GM12878 (cell line): ENCODE measurements around the gene CLDN14. TPM values are rescaled to one million over a fixed set of nuclear protein-coding genes. Genes with fewer than 3 reads are reported as not detected.

Experiments
- BCLAF1 ChIP-seq: fragments of 450-650 bp; IDR thresholded peaks from 2 replicates; pipeline ENCODE4 v1.6.1; 2017; ENCODE audit warnings: antibody characterized with exemption, mild to moderate bottlenecking, moderate library complexity
- BHLHE40 ChIP-seq, 2 experiments: fragments of 450-650 bp in 1 of 2; IDR thresholded peaks; 2 replicates each; pipeline ENCODE4 v1.6.1; 2011 to 2017; ENCODE audit warnings: low read depth in 2 of 2, borderline replicate concordance in 1 of 2, improper control_type of control experiment in 1 of 2, low read length in 1 of 2, mild to moderate bottlenecking in 1 of 2
- DPF2 ChIP-seq: fragments of 450-650 bp; IDR thresholded peaks from 2 replicates; pipeline ENCODE4 v1.6.1; 2017; ENCODE audit warnings: mild to moderate bottlenecking
- NBN ChIP-seq: fragments of 450-650 bp; IDR thresholded peaks from 2 replicates; pipeline ENCODE4 v1.6.1; 2016
- PBX3 ChIP-seq: IDR thresholded peaks from 2 replicates; pipeline ENCODE4 v1.6.1; 2011; ENCODE audit warnings: mild to moderate bottlenecking, low read depth, low read length, moderate library complexity; ENCODE audit not compliant: insufficient replicate concordance
- PML ChIP-seq: IDR thresholded peaks from 2 replicates; pipeline ENCODE4 v1.6.1; 2012; ENCODE audit warnings: low read length, inconsistent platforms
- POLR2A ChIP-seq: IDR thresholded peaks from 2 replicates; pipeline ENCODE4 v1.6.1; 2011; ENCODE audit warnings: low read depth, mild to moderate bottlenecking, low read length
- RAD21 ChIP-seq: IDR thresholded peaks from 2 replicates; pipeline ENCODE4 v1.6.1; 2011; ENCODE audit warnings: mild to moderate bottlenecking, low read depth, low read length, moderate library complexity; ENCODE audit not compliant: insufficient read depth
- SMARCA5 ChIP-seq: fragments of 450-650 bp; IDR thresholded peaks from 2 replicates; pipeline ENCODE4 v1.6.1; 2017; ENCODE audit warnings: mild to moderate bottlenecking
- SREBF2 ChIP-seq: IDR thresholded peaks from 2 replicates; pipeline ENCODE4 v1.6.1; 2012; ENCODE audit warnings: mild to moderate bottlenecking, low read length
- ZNF207 ChIP-seq: fragments of 450-650 bp; IDR thresholded peaks from 2 replicates; pipeline ENCODE4 v1.6.1; 2014; ENCODE audit warnings: antibody characterized with exemption, mild to moderate bottlenecking, borderline replicate concordance
- polyA plus RNA-seq, 11 experiments: library from polyadenylated mRNA; depleted of rRNA in 4 of 11; unstranded in 6 of 11; stranded (reverse) in 5 of 11; fragments of >200 nt; fragmentation: Nextera tagmentation in 4 of 11; fragmentation: Illumina TruSeq in 1 of 11; extraction: Ambion mirVana in 4 of 11; extraction: Trizol in 1 of 11; gene quantifications; 1 replicate in 1 of 11; 2 replicates in 10 of 11; pipeline versions ENCODE4 v1.2.1 to v1.2.3, GENCODE V29; 2011 to 2016; ENCODE audit warnings: inconsistent platforms in 2 of 11, missing spikeins in 2 of 11, low read depth in 1 of 11
- total RNA-seq, 4 experiments: library from RNA; depleted of rRNA in 3 of 4; stranded (reverse); fragments of >200 nt in 3 of 4; fragmentation: Illumina TruSeq in 1 of 4; extraction: Trizol in 1 of 4; gene quantifications; 2 replicates each; pipeline versions ENCODE4 v1.2.1 to v1.2.3, GENCODE V29; 2013 to 2021
- TF ChIP-seq, protein P1 (sequence below): fragments of 450-650 bp; formaldehyde crosslinking; IDR thresholded peaks from 2 replicates; pipeline ENCODE4 v1.5.0; 2022; ENCODE audit warnings: mild to moderate bottlenecking, missing genetic modification characterization
- TF ChIP-seq, protein P2 (sequence below): fragments of 150-350 bp; IDR thresholded peaks from 2 replicates; pipeline ENCODE4 v1.6.1; 2016; ENCODE audit warnings: low read depth, low read length
- TF ChIP-seq, protein P3 (sequence below): IDR thresholded peaks from 2 replicates; pipeline ENCODE4 v1.6.1; 2011; ENCODE audit warnings: low read depth, mild to moderate bottlenecking, low read length, moderate library complexity, borderline replicate concordance; ENCODE audit errors: extremely low read depth
- TF ChIP-seq, protein P4 (sequence below), 3 experiments: IDR thresholded peaks in 2 of 3; conservative IDR thresholded peaks in 1 of 3; 2 replicates each; pipeline ENCODE4 v1.5.1; 2011; ENCODE audit warnings: low read depth in 3 of 3, low read length in 3 of 3, mild to moderate bottlenecking in 3 of 3, control low read depth in 2 of 3, moderate library complexity in 2 of 3, inconsistent platforms in 1 of 3, mixed read lengths in 1 of 3; ENCODE audit not compliant: control insufficient read depth in 2 of 3, insufficient read depth in 1 of 3; ENCODE audit errors: extremely low read depth in 1 of 3

The CLDN14 gene
- total and polyA plus RNA-seq, 10 of the 15 experiments (the other 5 are each of a cell fraction or from before 2014, with no cell fraction given), result 0.90 to 19.4 (median 6.6) TPM

GRCh38 chr21:36422279-36423098 lies 57.4 kb downstream of the CLDN14 start (continued):
- TF ChIP-seq, protein P1, sequence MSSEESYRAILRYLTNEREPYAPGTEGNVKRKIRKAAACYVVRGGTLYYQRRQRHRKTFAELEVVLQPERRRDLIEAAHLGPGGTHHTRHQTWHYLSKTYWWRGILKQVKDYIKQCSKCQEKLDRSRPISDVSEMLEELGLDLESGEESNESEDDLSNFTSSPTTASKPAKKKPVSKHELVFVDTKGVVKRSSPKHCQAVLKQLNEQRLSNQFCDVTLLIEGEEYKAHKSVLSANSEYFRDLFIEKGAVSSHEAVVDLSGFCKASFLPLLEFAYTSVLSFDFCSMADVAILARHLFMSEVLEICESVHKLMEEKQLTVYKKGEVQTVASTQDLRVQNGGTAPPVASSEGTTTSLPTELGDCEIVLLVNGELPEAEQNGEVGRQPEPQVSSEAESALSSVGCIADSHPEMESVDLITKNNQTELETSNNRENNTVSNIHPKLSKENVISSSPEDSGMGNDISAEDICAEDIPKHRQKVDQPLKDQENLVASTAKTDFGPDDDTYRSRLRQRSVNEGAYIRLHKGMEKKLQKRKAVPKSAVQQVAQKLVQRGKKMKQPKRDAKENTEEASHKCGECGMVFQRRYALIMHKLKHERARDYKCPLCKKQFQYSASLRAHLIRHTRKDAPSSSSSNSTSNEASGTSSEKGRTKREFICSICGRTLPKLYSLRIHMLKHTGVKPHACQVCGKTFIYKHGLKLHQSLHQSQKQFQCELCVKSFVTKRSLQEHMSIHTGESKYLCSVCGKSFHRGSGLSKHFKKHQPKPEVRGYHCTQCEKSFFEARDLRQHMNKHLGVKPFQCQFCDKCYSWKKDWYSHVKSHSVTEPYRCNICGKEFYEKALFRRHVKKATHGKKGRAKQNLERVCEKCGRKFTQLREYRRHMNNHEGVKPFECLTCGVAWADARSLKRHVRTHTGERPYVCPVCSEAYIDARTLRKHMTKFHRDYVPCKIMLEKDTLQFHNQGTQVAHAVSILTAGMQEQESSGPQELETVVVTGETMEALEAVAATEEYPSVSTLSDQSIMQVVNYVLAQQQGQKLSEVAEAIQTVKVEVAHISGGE (CRISPR knock-in tag), result no peak
- no peak for TF ChIP-seq DPF2
- TF ChIP-seq ZNF207, result peak; percentile 29; the same call in 1 of the 2 replicates
- TF ChIP-seq SREBF2, result no peak
- no peak for TF ChIP-seq SMARCA5
- no peak for TF ChIP-seq NBN
- peak; percentile 64 for TF ChIP-seq RAD21
- no peak for TF ChIP-seq PBX3
- TF ChIP-seq, protein P2, sequence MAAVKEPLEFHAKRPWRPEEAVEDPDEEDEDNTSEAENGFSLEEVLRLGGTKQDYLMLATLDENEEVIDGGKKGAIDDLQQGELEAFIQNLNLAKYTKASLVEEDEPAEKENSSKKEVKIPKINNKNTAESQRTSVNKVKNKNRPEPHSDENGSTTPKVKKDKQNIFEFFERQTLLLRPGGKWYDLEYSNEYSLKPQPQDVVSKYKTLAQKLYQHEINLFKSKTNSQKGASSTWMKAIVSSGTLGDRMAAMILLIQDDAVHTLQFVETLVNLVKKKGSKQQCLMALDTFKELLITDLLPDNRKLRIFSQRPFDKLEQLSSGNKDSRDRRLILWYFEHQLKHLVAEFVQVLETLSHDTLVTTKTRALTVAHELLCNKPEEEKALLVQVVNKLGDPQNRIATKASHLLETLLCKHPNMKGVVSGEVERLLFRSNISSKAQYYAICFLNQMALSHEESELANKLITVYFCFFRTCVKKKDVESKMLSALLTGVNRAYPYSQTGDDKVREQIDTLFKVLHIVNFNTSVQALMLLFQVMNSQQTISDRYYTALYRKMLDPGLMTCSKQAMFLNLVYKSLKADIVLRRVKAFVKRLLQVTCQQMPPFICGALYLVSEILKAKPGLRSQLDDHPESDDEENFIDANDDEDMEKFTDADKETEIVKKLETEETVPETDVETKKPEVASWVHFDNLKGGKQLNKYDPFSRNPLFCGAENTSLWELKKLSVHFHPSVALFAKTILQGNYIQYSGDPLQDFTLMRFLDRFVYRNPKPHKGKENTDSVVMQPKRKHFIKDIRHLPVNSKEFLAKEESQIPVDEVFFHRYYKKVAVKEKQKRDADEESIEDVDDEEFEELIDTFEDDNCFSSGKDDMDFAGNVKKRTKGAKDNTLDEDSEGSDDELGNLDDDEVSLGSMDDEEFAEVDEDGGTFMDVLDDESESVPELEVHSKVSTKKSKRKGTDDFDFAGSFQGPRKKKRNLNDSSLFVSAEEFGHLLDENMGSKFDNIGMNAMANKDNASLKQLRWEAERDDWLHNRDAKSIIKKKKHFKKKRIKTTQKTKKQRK, result no peak
- TF ChIP-seq, protein P3, sequence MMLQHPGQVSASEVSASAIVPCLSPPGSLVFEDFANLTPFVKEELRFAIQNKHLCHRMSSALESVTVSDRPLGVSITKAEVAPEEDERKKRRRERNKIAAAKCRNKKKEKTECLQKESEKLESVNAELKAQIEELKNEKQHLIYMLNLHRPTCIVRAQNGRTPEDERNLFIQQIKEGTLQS, result no peak
- peak in 1 of 2 experiments; percentile 48; a peak in 1 of 4 replicates for TF ChIP-seq BHLHE40 (IDR thresholded peaks at IDR 0.05; ENCODE audit: borderline replicate concordance in 1 of 2, low read depth in 2 of 2, low read length in 1 of 2)
- TF ChIP-seq POLR2A, result no peak
- TF ChIP-seq BCLAF1, result no peak
- TF ChIP-seq, protein P4, sequence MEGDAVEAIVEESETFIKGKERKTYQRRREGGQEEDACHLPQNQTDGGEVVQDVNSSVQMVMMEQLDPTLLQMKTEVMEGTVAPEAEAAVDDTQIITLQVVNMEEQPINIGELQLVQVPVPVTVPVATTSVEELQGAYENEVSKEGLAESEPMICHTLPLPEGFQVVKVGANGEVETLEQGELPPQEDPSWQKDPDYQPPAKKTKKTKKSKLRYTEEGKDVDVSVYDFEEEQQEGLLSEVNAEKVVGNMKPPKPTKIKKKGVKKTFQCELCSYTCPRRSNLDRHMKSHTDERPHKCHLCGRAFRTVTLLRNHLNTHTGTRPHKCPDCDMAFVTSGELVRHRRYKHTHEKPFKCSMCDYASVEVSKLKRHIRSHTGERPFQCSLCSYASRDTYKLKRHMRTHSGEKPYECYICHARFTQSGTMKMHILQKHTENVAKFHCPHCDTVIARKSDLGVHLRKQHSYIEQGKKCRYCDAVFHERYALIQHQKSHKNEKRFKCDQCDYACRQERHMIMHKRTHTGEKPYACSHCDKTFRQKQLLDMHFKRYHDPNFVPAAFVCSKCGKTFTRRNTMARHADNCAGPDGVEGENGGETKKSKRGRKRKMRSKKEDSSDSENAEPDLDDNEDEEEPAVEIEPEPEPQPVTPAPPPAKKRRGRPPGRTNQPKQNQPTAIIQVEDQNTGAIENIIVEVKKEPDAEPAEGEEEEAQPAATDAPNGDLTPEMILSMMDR (IDR thresholded peaks at IDR 0.05 in 2 of 3, conservative IDR thresholded peaks at IDR 0.05 in 1 of 3; ENCODE audit: control insufficient read depth in 2 of 3, extremely low read depth in 1 of 3, insufficient read depth in 1 of 3, low read depth in 3 of 3, low read length in 3 of 3), result peak; percentile 77 to 88 (median 79)
- TF ChIP-seq PML, result no peak
